GM23338 (cell line): ENCODE data around the gene VTCN1.

Experiments used
- CREB1 ChIP-seq: fragments of 250-450 bp; sonication (Bioruptor Pico); IDR thresholded peaks from 2 replicates; pipeline ENCODE4 v1.5.0; 2020; ENCODE audit warnings: low read depth, mild to moderate bottlenecking, moderate library complexity
- CTCF ChIP-seq, 2 experiments: fragments of 200-600 bp in 1 of 2; sonication (generic) in 1 of 2; conservative IDR thresholded peaks; 2 replicates each; pipeline versions ENCODE4 v1.5.1 to v1.6.1; 2016 to 2017; ENCODE audit warnings: antibody characterized with exemption in 2 of 2, low read depth in 2 of 2, mild to moderate bottlenecking in 2 of 2, moderate library complexity in 1 of 2
- ETS1 ChIP-seq: IDR thresholded peaks from 2 replicates; pipeline ENCODE4 v1.6.1; 2016; ENCODE audit warnings: antibody characterized with exemption
- EZH2 ChIP-seq: fragments of 200-600 bp; sonication (generic); IDR thresholded peaks from one replicate; pipeline ENCODE4 v1.8.0; 2017; ENCODE audit warnings: antibody characterized with exemption, mild to moderate bottlenecking, low read depth; ENCODE audit not compliant: unreplicated experiment
- EZH2phosphoT487 ChIP-seq: fragments of 200-600 bp; sonication (generic); IDR thresholded peaks from one replicate; pipeline ENCODE4 v1.8.1; 2018; ENCODE audit warnings: antibody characterized with exemption; ENCODE audit not compliant: unreplicated experiment
- JUNB ChIP-seq: IDR thresholded peaks from one replicate; pipeline ENCODE4 v1.6.1; 2016; ENCODE audit warnings: antibody characterized with exemption; ENCODE audit not compliant: unreplicated experiment
- NANOG ChIP-seq: IDR thresholded peaks from 2 replicates; pipeline ENCODE4 v1.6.1; 2016; ENCODE audit warnings: antibody characterized with exemption, borderline replicate concordance
- POLR2AphosphoS5 ChIP-seq: IDR thresholded peaks from 2 replicates; pipeline ENCODE4 v1.6.1; 2016; ENCODE audit warnings: antibody characterized with exemption, low read depth
- REST ChIP-seq: IDR thresholded peaks from one replicate; pipeline ENCODE4 v1.6.1; 2018; ENCODE audit warnings: antibody characterized with exemption; ENCODE audit not compliant: unreplicated experiment
- STAT1 ChIP-seq: IDR thresholded peaks from one replicate; pipeline ENCODE4 v1.6.1; 2016; ENCODE audit warnings: antibody characterized with exemption; ENCODE audit not compliant: unreplicated experiment
- ZNF114 ChIP-seq: fragments of 250-450 bp; sonication (Bioruptor Pico); IDR thresholded peaks from 2 replicates; pipeline ENCODE4 v1.5.0; 2020; ENCODE audit warnings: mild to moderate bottlenecking, moderate library complexity
- ZNF331 ChIP-seq: fragments of 250-450 bp; sonication (Bioruptor Pico); IDR thresholded peaks from 2 replicates; pipeline ENCODE4 v1.5.0; 2020; ENCODE audit warnings: low read depth, mild to moderate bottlenecking, moderate library complexity
- ZNF462 ChIP-seq: fragments of 250-450 bp; sonication (Bioruptor Pico); IDR thresholded peaks from 2 replicates; pipeline ENCODE4 v1.5.0; 2020; ENCODE audit warnings: mild to moderate bottlenecking, moderate library complexity

GRCh38 chr1:117142200-117142599, 68.5 kb downstream of the VTCN1 start:
- TF ChIP-seq CTCF (conservative IDR thresholded peaks at IDR 0.05; ENCODE audit: low read depth in 2 of 2) = no peak
- TF ChIP-seq POLR2AphosphoS5 = no peak
- no peak for TF ChIP-seq REST
- no peak for TF ChIP-seq ZNF331 (CRISPR knock-in tag)
- no peak for TF ChIP-seq JUNB
- TF ChIP-seq EZH2phosphoT487 = no peak
- no peak for TF ChIP-seq NANOG
- no peak for TF ChIP-seq CREB1
- TF ChIP-seq ZNF462 (CRISPR knock-in tag) = no peak
- no peak for TF ChIP-seq EZH2
- no peak for TF ChIP-seq ETS1
- no peak for TF ChIP-seq STAT1
- no peak for TF ChIP-seq ZNF114
